IPS-18a (cell line): ENCODE measurements around the gene MUSTN1.

Source experiments
- H3K27ac ChIP-seq: one replicate; pipeline ENCODE4 v1.5.1; 2013; ENCODE audit warnings: low read length
- H3K27me3 ChIP-seq: one replicate; pipeline ENCODE4 v1.6.1; 2013; ENCODE audit warnings: mild to moderate bottlenecking, low read length; ENCODE audit not compliant: control insufficient read depth, insufficient read depth
- H3K36me3 ChIP-seq: one replicate; pipeline ENCODE4 v1.6.1; 2013; ENCODE audit warnings: low read depth, low read length; ENCODE audit not compliant: control insufficient read depth
- H3K4me1 ChIP-seq: one replicate; pipeline ENCODE4 v1.6.1; 2013; ENCODE audit warnings: low read depth, low read length; ENCODE audit not compliant: control insufficient read depth
- H3K4me3 ChIP-seq: one replicate; pipeline ENCODE4 v1.5.1; 2013; ENCODE audit warnings: low read length
- H3K9ac ChIP-seq: one replicate; pipeline ENCODE4 v1.6.1; 2013; ENCODE audit warnings: mild to moderate bottlenecking, low read length, moderate library complexity
- H3K9me3 ChIP-seq: one replicate; pipeline ENCODE4 v1.6.1; 2013; ENCODE audit warnings: low read depth, low read length; ENCODE audit not compliant: control insufficient read depth

Gene MUSTN1

DNA sequence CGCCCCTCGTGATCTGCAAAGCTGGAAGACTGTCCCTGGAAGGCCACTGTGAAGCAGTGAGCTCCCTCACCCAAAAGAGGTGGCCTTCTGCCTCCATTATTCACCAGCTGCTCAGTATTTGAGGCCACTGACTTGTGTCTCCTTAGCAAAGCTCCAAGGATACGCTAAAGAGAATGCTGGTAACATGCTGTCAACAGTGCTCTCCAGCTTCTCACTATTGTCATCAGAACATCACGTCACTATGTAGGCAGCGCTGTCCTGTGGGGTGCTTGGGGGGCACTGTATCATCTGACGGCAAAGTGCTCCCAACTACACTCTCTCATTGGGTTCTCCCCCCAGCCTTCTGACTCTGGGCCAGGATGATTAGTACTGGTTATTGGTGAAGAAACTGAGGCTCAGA, 18.6 kb downstream of the MUSTN1 start:
- Histone ChIP-seq H3K36me3 (no peaks in the 10 kb centered on the region), H3K9ac (no peak overlapping the region), H3K9me3 (no peaks in the 10 kb centered on the region), H3K27me3 (no peaks in the 10 kb centered on the region), H3K4me3 (no peak overlapping the region), H3K27ac (no peak overlapping the region), H3K4me1 (no peaks in the 10 kb centered on the region)

DNA sequence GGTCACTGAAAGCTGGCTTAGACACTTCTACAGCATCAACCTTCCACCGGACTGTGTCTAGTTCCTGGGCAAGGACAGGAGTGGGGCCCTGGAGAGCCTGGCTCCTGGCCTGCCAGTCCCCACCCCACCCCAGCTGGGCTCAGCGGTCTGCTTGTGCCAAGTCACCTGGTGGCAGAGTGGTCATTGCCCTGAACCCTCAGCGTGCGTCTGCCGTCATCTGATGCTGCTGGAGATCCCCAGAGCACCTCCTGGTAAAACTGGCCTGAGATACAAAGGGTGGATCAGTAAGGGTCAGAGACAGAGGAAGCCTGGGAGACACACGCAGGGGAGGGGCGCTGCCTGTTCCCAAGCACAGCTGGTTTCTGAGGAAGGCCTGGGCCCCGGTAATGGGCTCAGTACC, 21.0 kb downstream of the MUSTN1 start:
- Histone ChIP-seq H3K4me1 (no peaks in the 10 kb centered on the region), H3K27ac (no peak overlapping the region), H3K4me3 (no peak overlapping the region), H3K36me3 (no peaks in the 10 kb centered on the region), H3K9ac (no peak overlapping the region), H3K9me3 (no peaks in the 10 kb centered on the region), H3K27me3 (no peaks in the 10 kb centered on the region)

- H3K36me3 ChIP-seq: no peaks in the 10 kb centered on the region
- H3K9me3 ChIP-seq: no peaks in the 10 kb centered on the region
- no peak overlapping the region for H3K4me3 ChIP-seq
- no peaks in the 10 kb centered on the region for H3K4me1 ChIP-seq
- H3K27ac ChIP-seq: no peak overlapping the region
- H3K9ac ChIP-seq: no peak overlapping the region
- H3K27me3 ChIP-seq: no peaks in the 10 kb centered on the region
Measured at GRCh38 chr3:52811452-52812011, 23.3 kb downstream of the MUSTN1 start.

DNA sequence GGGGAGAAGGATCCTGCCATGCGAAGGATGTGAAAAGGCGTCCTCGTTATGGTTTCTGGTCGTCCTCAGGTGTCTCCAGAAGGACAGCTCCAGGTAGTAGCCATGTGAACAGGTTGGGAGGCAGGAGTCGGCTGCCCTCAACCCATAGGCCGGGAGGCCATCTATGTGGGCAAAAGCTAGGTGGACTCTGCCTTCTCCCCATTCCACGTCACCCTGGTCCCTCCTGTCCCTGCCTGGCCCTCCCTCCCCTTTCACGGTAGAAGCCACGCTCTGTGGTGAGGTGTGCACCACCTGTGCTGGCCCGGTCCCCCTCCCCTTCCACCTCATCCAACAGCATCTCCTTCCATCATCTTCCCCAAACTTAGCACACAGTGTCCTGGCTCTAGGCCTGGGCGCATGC, 23.9 kb downstream of the MUSTN1 start:
- Histone ChIP-seq H3K9me3 (no peaks in the 10 kb centered on the region), H3K9ac (no peak overlapping the region), H3K27me3 (no peaks in the 10 kb centered on the region), H3K27ac (no peak overlapping the region), H3K4me3 (no peak overlapping the region), H3K4me1 (no peaks in the 10 kb centered on the region), H3K36me3 (no peaks in the 10 kb centered on the region)

DNA sequence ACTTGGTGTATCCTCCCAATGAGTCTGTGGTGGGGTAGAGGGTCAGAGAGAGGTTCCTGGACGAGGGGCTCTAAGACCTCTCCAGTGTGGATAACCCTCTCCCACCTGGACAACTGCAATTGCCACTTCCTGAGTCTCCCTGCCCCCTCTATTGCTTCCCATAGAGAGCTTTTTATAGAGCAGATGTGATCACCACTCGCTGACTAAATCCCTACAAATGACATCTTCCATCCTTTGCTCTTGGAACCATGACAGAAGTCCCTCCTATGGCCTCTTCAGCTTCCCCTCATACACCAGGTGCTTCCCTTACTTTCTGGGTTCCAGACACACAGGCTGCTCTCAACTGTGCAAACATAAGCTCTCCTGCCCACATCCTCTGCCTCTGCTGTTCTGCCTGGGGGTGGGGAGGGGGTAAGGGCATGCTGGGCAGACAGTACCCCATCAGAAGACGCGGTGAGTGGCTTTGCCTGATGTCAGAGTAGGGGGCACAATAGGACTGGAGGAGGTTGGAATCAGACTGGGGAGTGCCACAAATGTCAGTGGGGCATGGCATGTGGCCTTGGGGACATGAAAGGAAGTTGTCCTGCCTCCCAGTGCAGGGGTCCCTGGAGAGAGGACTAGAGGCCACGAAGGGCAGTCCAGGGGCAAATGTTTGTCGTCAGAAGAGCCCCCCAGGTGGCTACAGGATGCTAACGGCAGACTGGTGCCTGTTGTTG, 25.0 kb downstream of the MUSTN1 start:
- Histone ChIP-seq H3K4me3 (no peak overlapping the region), H3K4me1 (no peaks in the 10 kb centered on the region)

GRCh38 chr3:52809149-52809548, 25.7 kb downstream of the MUSTN1 start:
- no peak overlapping the region for H3K9ac ChIP-seq
- H3K9me3 ChIP-seq: no peaks in the 10 kb centered on the region
- no peaks in the 10 kb centered on the region for H3K27me3 ChIP-seq
- no peak overlapping the region for H3K4me3 ChIP-seq
- H3K4me1 ChIP-seq: no peaks in the 10 kb centered on the region
- no peaks in the 10 kb centered on the region for H3K36me3 ChIP-seq
- H3K27ac ChIP-seq: no peak overlapping the region

More for the DNA sequence above, 25.0 kb downstream of the MUSTN1 start:
- H3K27me3 ChIP-seq: no peaks in the 10 kb centered on the region
- H3K9ac ChIP-seq: no peak overlapping the region
- no peaks in the 10 kb centered on the region for H3K36me3 ChIP-seq
- H3K27ac ChIP-seq: no peak overlapping the region
- no peaks in the 10 kb centered on the region for H3K9me3 ChIP-seq

DNA sequence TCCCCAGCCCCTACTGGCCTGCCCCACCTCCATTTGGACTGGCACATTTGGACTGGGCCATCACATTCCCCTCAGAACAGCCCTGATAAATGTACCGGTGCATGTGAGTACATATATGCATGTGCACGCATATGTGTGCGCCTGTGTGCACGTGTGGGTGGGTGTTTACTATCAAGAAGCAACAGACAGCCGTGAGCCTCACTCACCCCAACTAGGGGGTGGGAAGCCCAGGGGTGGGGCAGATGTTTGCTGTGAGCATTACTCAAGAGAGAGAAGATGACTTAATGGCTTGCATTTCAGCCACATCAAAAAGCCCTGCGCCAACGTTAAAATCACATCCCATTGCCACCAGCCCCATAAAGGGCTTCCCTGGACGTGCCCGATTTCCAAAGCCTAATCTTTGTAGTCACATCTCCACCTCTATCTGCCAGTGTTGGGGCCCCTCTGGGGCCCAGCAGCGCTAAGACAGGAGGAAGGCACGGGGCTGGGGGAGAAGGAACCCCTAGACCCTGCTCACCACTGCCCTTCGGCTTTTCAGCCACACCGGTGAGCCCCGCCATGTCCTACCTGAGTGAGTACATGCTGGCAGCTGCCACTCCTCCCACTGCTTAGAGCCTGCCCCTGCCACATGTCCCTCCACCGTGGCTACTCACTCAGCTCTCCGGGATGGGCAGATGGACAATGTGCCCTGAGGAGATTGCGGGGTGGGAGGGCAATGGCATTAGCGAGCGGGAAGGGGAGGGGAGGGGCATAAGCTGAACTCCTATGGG, 29.4 kb downstream of the MUSTN1 start:
- Histone ChIP-seq H3K36me3 (no peaks in the 10 kb centered on the region), H3K4me1 (no peaks in the 10 kb centered on the region), H3K27me3 (no peaks in the 10 kb centered on the region), H3K27ac (no peak overlapping the region), H3K4me3 (no peak overlapping the region), H3K9me3 (no peaks in the 10 kb centered on the region), H3K9ac (no peak overlapping the region)

DNA sequence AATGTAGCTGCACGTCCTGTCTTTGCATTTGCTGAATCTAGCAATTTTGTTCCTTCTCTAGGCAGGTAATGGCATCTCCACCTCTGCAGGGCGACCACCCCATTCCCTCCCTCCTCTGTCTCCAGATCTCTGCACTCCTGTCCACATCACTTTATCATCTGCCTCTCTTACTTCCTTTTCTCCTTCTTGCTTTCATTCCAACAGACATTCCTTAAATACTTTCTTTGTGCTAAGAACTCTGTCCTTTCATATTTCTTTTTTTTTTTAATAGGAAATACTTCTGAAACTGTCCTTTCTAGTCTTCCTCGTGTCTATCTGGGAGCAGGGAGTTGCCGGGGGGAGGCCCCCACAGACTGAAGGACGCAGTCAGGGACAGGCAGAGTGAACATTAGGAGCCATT, 33.0 kb downstream of the MUSTN1 start:
- H3K36me3 ChIP-seq: no peaks in the 10 kb centered on the region
- no peak overlapping the region for H3K9ac ChIP-seq
- H3K4me3 ChIP-seq: no peak overlapping the region
- H3K27me3 ChIP-seq: no peaks in the 10 kb centered on the region
- H3K9me3 ChIP-seq: no peaks in the 10 kb centered on the region
- no peaks in the 10 kb centered on the region for H3K4me1 ChIP-seq
- H3K27ac ChIP-seq: no peak overlapping the region

GRCh38 chr3:52800079-52800478, 34.7 kb downstream of the MUSTN1 start:
- Histone ChIP-seq H3K9ac (no peak overlapping the region), H3K36me3 (no peaks in the 10 kb centered on the region), H3K27ac (no peak overlapping the region), H3K27me3 (no peaks in the 10 kb centered on the region), H3K4me3 (no peak overlapping the region), H3K4me1 (no peaks in the 10 kb centered on the region), H3K9me3 (no peaks in the 10 kb centered on the region)

DNA sequence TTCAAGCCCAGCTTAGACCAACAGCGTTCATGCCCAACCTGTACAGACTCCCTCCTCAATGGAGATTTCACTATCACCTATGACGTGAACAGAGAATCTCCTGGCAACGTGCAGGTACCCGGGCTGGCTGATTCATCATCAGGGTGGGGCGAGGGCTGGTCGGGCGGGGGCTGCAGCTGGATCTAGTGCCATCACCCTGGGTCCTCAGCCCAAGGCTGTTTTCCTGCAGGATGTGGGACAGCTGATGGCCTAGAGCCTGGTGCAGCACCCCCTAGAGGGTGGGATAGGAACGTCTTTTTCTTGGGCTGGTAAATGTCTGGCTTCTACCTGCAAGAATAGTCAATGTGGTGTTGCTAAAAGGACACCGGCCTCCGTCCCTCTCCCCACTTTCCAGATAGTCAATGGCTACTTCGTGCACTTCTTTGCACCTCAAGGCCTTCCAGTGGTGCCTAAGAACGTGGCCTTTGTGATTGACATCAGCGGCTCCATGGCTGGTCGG, 35.8 kb downstream of the MUSTN1 start:
- Histone ChIP-seq H3K27ac (no peak overlapping the region), H3K4me1 (no peaks in the 10 kb centered on the region), H3K27me3 (no peaks in the 10 kb centered on the region), H3K36me3 (no peaks in the 10 kb centered on the region), H3K4me3 (no peak overlapping the region), H3K9ac (no peak overlapping the region), H3K9me3 (no peaks in the 10 kb centered on the region)

GRCh38 chr3:52798376-52798977, 36.3 kb downstream of the MUSTN1 start:
- H3K27me3 ChIP-seq: no peaks in the 10 kb centered on the region
- H3K9ac ChIP-seq: no peak overlapping the region
- H3K4me1 ChIP-seq: no peaks in the 10 kb centered on the region
- H3K36me3 ChIP-seq: no peaks in the 10 kb centered on the region
- no peaks in the 10 kb centered on the region for H3K9me3 ChIP-seq
- no peak overlapping the region for H3K4me3 ChIP-seq
- H3K27ac ChIP-seq: no peak overlapping the region
